ENCODE results near the gene GGT1.
"Not testable (repeated sequence)": the region's sequence is repeated elsewhere in the genome, so short reads cannot be mapped to it uniquely, and the experiment has no call there.

The GGT1 gene

DNA sequence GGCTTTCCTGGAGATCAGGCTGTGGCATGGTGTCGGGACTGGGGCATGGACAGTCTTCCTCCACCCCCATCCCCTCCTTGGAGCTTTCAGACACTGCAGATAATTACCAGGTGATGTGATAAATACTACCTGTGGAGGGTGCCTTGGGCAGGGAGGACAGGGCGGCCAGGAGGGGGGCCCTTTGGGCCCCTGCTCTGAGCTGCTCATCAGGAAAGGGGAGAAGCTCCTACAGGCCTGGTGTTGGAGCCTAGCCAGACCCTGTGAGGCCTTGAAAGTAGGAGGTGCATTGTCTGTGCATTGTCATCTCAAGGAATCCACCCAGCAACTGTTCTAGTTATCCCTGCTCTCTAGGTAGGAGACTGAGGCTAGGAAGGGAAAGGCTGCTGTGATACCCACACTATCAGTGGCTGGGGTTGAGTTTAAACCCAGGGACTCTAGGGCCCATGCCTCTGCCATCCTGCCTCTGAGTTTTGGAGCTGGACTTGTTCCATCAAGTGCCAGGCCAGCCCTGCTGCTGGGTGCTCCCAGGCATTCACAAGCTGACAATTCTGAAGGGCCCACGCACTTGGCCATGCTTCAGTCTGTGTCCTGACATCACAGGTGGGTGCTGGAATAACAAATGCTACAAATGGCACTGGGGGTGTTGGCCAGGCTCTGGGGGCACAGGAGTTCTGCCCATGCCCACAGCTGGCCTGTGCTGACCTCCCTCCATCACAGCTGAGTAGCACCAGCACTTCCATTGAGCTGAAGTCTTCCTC lies 2.9 kb upstream of the GGT1 start:
- DNase-seq, result not testable (repeated sequence)

DNA sequence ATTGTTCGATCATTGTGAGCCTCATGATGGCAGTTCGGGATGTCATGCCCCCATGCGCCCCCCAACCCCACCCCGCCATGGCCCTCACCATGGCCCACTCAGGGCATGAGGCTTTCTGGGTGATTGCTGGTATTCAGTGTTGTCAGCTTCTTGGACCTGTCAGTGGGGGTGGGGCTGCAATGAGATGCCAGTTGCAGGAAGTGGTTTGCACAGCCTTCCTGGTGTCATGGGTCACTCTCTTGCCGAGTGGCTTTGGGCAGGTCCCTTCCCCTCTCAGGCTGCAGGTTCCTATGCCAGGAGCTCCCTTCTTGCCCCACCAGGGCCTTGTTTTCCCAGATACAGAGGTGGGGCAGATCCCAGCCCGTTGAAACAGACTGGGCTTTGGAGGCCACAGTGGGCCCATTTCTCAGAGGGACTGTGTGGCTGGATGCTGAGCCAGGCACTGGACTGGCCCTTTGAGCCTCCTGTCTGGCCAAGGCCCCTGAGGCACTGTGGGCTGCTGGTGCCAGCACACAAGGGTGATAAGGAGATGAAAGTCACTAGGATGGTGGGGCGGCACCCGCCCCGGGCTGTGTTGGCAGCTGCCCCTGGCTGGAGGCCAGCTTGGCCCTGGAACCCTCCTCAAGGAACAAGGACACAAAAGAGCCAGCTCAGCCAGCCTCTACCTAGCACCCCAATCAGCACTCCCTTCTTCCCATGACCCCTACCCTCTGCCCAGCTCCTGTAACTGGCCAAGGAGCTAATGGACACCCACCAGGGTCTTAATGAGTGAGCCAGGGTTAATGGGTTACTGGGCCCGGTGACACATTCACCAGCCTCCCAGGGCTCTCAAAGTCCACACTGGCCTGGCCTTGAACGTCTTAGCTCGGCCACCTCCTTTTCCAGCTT lies 1.5 kb upstream of the GGT1 start:
- no peak for DNase-seq

DNA sequence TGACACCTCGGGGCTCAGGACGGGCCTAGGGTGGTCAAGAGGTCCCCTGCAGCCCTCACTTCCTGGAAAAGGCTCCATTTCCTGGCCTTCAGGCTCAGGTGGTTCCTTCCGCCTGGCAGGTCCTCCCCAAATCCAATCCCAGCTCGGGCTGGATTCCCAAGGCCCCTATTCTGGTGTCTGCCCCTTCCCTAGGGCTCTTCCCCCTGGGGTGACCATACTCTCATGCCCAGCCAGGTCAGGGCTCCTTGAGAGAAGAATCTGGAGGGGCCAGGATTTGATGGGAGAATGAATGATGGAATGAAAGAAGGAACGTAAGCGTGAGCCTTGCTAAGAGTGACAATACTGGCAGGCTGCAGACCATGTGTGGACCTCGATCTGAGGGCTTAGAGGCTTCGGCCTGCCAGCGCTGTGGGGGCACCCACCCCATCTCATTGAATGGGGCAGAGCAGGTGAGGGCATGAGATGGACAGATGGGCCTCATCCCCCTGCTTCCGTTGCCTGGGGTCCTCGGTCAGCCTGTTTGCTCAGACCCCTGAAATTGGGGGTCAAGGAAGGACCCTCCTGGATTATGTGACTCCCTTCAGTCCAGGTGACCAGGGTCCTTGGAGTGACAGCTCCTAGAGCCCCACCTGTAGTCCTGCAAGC lies 766 bp upstream of the GGT1 start:
- not testable (repeated sequence) for DNase-seq

DNA sequence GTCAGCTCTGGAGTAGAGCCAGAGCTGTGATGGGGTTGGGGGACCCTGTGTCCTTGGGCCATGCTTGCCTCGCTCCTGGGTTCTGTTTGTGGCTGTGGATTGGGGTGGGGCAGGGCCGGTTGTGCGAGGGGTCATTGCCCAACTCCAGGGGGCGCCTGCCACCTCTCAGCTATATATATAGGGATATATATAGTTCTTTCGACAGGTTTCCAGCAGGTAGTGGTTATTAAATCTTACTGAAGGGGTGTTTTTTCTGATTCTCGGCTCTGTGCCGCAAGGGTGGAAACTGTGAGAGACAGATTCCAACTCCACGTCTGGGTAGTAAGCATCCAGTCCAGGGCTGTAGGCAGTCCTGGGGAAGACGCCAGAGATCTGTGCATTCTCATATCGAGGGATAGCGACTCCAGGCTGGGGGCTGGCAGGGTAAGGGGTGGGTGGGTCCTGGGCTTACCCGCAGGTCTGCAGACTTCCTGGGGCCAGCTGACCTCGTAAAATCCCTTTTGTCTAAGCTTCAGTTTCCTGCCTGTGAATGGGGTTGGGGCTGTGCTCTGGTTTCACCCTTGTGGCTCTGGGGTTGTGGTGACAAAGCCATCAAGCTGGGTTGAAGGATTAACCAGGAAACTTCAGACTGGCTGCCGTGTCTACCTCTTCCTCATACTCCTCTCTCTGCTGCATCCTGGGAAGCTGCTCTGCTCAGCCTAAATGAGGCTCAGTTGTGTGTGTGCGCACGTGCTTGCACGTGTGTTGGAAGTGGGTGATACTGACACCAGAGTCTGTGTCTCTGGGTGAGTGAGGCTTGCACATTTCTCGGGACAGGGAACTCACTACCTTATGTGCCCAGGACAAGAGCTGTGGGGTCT lies 1.0 kb downstream of the GGT1 start:
- DNase-seq, result not testable (repeated sequence)

DNA sequence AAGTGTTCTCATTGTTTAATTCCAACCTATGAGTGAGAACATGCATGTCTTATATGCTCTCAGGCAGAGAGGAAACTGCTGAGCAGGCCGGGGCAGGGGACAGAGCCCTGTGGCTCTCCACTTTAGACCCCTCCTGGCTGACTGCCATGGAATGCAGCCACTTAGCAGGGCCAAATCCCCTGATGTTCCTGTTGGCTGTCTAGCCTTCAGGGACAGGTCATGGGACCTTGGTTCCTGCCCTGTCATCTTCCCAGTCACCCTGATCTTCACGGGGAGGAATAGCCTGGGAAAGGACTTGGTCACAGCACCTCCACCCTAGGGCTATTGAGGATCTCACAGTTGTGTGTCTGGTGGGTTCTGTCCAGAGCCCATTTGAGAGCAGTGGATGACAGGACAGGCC lies 3.3 kb downstream of the GGT1 start:
- DNase-seq, result not testable (repeated sequence)

DNA sequence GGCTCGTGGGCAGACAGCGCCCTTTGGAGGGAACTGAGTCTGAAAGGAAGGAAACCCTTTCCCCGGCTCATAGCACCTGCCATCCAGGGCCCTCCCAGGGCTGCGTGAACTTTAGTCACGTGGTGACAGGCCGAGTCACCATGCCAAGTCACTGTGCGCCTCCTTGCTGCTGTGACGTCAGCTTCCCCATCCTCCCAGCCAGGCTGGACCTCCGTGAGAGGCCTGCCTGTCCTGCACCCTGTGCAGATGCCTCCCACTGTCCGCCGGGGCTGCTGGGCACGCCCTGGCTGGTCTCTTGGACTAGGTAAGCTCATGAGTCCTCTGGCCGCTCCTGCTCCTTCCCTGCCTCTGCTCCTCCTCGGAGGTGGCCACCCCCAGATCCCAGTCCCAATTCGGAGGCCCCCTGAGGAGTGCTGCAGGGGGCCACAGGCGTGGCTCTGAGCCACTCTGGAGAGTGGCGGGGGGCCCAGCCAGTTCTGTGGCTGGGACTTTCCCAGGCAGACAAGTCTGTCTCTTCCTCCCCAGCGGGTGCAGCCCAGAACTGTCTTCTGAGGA lies 4.5 kb downstream of the GGT1 start:
- not testable (repeated sequence) for DNase-seq

DNA sequence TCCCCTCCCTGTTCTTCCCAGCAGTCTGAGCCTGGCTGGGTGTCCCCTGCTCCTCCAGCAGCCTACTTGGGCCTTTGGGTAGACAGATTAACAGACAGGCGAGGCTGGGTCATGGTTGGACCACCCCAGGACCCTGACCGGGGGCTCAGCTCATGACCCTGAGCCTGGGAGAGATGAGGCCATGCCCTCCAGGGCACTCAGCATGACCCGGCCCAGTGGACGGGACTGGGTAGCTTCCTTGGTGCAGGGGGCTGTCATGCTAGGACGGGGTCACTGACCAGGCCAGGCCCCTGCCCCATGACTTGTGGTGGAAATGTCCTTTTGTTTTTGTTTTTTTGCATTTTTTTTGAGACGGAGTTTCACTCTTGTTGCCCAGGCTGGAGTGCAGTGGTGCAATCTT lies 5.3 kb downstream of the GGT1 start:
- not testable (repeated sequence) for DNase-seq

DNA sequence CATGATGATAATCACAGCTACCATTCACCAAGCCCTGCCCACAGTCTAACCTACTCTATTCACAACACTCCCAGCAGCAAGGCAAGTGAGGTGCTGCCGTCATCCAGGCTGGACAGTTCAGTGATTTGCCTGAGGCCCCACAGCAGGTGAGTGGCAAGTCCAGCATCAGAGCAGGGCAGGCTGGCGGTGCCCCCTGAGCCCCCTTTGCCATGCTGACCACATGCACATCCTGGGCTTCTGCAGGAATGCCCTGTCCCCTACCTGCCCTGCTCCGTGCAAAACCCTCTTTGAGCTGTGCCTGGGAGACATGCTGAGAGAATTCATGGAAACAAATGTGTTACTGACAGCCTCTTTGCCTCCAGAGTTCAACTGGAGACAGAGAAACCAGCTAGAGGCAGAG lies 6.9 kb downstream of the GGT1 start:
- not testable (repeated sequence) for DNase-seq

DNA sequence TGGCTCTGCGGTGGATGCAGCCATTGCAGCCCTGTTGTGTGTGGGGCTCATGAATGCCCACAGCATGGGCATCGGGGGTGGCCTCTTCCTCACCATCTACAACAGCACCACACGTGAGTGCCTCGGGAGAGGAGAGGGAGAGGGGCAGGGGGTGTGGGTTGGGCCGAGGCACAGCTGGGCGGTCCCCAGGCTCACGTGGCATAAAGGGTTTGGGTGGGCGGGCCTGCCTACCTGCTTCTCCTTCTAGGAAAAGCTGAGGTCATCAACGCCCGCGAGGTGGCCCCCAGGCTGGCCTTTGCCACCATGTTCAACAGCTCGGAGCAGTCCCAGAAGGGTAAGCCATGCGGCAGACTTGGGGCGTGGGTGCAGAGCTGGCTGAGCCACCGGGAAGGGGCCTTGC lies 11.8 kb downstream of the GGT1 start:
- DNase-seq, result not testable (repeated sequence)

DNA sequence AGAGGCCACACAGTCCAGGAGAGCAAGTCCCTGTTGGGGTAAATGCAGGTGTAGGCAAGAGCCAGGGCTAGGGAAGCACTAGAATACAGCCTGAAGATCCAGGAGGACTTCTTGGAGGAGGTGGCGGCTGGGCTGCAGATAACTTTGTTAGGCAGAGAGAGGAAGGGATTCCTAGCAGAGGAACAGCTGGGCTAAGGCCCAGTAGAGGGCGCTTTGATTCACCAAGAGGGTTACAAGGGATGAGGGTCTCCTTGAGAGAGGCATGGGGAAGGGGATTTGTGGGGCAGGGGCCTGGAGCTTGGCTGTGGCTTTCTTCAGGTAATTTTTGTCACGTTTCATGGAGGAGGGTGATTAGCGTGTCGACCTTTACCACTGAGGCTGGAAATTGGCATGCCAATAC lies 18.3 kb downstream of the GGT1 start:
- DNase-seq, result not testable (repeated sequence)

DNA sequence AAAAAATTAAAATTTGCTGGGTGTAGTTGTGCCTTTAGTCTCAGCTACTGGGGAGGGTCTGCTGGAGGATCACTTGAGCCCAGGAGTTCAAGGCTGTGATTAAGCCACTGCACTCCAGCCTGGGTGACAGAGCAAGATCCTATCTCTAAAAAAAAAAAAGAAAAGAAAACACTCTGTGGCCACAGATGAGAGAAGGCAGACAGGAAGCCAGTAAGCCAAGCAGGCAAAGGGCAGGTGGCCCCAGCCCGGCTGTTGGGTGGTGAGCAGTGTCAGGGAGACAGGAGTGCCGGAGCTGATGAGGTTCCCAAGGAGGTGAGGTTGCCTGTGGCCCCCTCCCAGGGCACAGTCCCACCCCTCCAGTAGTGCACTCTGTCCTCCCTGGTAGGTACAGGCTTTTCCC lies 19.6 kb downstream of the GGT1 start:
- not testable (repeated sequence) for DNase-seq

DNA sequence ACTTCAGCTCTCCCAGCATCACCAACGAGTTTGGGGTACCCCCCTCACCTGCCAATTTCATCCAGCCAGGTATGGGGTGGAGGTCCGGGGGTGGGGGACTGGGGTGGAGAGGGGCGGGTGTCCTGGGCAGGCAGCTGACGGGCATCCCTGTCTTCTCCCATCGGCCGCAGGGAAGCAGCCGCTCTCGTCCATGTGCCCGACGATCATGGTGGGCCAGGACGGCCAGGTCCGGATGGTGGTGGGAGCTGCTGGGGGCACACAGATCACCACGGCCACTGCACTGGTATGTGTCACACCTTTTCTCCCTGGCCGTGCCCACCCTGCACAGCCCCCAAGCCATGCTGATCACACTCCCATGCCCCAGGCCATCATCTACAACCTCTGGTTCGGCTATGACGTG lies 24.9 kb downstream of the GGT1 start:
- DNase-seq, result not testable (repeated sequence)

DNA sequence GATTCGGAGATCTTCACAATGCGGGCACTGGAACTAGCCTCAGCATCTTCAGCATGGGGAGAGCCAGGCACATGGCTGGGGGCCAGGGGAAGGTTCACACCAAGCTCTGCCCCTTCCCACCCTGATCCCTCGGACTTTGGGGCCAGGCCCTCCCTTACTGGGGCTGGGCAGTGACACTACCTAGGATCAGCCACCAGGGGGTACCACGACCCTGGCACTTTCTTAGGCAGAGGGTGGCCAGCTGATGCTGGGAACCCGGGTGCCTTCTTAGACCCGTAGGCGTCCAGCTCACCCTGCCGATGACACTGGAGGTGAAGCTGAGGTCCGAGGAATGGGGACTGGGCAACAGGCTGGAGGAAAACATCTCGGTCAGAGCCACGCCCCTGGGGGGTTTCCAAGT lies 26.1 kb downstream of the GGT1 start:
- DNase-seq, result not testable (repeated sequence)

DNA sequence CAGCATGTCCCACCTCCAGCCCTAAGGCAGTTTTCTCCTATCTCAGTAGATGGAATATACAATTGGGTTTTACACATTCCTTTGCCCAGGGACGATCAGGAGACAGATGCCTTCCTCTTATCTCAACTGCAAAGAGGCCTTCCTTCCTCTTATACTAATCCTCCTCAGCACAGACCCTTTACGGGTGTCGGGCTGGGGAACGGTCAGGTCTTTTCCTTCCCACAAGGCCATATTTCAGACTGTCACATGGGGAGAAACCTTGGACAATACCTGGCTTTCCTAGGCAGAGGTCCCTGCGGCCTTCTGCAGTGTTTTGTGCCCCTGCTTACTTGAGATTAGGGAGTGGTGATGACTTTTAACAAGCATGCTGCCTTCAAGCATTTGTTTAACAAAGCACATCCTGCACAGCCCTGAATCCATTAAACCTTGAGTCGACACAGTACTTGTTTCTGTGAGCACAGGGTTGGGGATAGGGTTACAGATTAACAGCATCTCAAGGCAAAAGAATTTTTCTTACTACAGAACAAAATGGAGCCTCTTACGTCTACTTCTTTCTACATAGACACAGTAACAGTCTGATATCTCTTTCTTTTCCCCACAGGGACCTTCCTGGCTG lies 27.9 kb downstream of the GGT1 start:
- DNase-seq, result not testable (repeated sequence)

DNA sequence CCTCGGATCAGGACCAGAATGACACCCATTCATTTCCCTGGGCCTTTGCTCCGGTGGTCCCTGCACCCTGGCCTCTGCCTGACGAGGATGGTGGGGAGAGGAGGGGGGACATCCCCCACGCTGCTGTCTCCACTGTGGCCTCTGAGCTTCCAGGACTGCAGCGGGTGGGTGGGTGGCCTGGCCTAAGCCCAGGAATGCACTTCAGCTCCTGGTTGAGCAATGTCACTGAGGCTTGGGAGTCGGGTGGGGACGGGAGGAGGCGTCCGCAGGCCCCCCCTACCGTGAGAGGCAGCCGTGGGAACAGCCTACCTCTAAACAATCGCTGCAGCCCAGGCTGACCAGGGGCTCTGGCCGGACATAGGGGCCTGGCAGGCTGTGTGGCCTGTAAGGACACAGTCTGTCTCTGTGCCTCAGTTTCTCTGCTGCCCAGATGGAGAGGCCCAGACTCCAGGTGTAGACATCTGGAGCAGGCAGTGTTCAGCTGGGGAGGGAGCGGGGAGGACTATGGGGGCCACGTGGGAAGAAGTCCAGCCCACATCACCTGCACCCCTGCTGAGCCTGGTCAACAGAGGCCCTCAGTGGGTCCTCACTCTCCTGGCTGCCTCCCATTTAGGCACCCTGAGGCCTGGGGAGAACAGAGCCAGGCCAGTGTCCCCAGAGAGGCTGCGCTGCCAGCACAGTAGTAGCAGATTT lies 28.6 kb downstream of the GGT1 start:
- DNase-seq, result not testable (repeated sequence)

DNA sequence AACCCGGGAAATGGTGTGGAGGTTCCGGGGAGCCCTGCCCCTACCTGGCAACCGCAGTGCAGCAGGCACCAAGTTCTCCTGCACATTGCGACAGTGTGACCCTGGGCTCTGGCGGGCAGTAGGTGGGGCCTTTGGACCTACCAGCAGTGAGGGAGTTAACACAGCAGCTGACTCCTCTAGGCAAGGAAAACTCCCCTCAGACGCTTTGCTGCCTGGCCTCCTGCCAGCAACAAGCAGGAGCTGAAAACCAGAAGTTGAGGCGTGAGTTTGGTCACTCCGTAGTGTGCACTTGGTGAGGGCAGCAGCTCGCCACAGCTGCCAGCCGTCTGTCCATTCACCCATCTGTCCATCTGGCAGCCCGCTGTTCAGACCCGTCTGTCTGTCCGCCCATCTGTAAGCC lies 29.6 kb downstream of the GGT1 start:
- DNase-seq, result not testable (repeated sequence)

DNA sequence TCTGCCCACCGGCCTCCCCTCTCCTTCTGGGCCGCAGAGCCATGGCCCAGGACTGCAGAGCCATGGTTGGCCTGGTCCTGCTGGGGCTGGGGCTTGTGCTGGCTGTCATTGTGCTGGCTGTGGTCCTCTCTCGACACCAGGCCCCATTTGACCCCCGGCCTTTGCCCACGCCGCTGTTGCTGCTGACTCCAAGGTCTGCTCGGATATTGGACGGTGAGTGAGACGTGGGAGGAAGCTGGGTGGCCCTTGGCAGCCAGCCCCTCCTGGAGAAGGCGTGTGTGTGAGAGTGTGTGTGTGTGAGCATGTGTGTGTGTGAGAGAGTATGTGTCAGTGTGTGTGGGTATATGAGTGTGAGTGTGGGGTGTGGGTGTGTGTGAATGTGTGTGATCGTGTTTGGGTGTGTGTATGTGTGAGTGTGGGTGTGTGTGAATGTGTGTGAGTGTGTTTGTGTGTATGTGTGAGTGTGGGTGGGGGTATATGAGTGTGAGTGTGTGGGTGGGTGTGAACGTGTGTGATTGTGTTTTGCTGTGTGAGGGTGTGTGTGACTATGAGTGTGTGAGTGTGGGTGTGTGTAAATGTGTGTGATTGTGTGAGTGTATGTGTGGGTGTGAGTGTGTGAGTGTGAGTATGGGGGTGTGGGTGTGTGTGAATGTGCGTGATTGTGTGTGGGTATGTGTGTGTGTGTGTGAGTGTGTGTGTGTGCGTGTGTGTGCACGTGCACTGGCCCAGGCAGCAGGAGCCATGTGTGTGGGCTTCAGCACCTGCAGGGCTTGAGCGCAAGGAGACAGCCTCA lies 30.4 kb downstream of the GGT1 start:
- not testable (repeated sequence) for DNase-seq

DNA sequence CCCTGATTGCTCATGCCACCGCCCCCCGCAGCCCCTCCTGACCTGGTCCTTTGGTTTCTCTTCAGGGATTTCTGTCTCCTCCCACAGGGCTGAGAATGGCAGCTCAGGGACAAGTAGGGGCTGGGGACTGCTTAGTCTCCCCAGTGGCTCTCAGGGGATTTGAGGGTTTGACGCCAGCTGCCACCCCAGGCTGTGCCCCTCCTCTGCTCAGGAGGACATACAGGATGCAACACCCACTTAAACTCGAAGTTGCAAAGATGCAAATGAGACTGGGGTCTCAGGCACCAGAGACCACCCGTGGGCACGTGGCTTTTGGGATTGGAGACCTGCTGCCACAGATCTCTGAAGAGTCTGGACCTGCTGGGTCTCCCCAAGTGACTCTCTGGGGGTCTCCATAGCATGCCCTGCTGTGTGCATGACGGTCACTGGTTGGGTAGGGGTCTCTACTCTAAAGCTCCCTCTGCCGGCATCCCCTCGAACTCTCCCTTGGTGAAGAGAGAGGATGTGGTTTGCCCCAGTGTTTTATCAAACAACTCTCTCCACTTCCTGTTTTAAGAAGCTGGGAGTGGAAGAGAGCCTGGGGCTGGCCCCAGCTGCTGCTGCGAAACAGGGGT lies 31.9 kb downstream of the GGT1 start:
- not testable (repeated sequence) for DNase-seq

DNA sequence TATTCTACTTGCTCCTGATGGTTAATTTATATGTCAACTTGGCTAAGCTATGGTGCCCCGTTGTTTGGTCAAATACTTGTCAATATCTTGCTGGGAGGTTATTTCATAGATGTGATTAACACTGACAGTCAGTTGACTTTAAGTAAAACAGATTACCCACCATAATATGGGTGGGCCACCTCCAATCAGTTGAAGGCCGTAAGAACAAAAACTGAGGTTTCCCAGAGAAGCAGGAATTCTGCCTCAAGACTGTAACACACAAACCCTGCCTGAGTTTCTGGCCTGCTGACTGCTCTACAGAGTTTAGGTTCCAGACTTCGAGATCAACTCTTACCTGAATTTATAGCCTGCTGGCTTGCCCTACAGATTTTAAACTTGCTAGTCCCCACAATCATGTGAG lies 33.5 kb downstream of the GGT1 start:
- not testable (repeated sequence) for DNase-seq

DNA sequence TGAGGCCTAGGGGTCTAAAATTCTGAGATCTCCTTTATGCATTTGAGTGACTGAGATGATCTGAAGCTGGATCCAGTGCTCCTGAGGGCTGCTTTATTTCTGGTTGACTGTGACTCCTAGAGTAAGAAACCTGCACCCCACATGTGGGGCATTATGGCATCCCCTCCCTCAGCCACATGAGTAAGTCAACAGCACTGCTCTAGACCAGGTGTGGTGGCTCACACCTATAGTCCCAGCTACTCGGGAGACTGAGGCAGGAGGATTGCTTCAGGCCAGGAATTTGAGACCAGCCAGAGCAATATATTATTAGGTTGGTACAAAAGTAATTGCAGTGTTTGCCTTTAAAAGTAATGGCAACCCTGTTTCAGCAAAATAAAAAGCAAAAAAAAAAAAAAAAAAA lies 39.3 kb downstream of the GGT1 start:
- DNase-seq, result not testable (repeated sequence)

Data from cerebellar nuclear complex (tissue), 1 donor.